ENCODE measurements around the gene BCR. TPM values are rescaled to one million over a fixed set of nuclear protein-coding genes. Genes with fewer than 3 reads are reported as not detected.

Gene BCR
- total RNA-seq, 1 experiment from 2014 or later, result 77.0 TPM

- no peak overlapping the region for H3K4me3 Mint-ChIP-seq
- Histone ChIP-seq H3K23ac (ENCODE audit: insufficient read length, low read depth, low read length) (no peak overlapping the region), H2BK12ac (ENCODE audit: insufficient read length, low read depth, low read length) (no peak overlapping the region), H2AK5ac (ENCODE audit: insufficient read length, low read length) (no peak overlapping the region), H3K23me2 (ENCODE audit: insufficient read length, low read depth, low read length, poor library complexity, severe bottlenecking) (no peaks in the 10 kb centered on the region), H3K27me3 (ENCODE audit: insufficient read depth, low read length) (no peaks in the 10 kb centered on the region), H3K79me2 (ENCODE audit: insufficient read depth, low read length) (no peaks in the 10 kb centered on the region), H3K14ac (ENCODE audit: insufficient read depth, low read length) (no peak overlapping the region), H3K9me3 (ENCODE audit: control insufficient read depth, low read depth, low read length) (no peaks in the 10 kb centered on the region), H2BK5ac (ENCODE audit: insufficient read length, low read length) (no peak overlapping the region), H3K9ac (ENCODE audit: extremely low read depth, insufficient read length, low read length) (no peak overlapping the region), H2BK15ac (ENCODE audit: low read depth, low read length) (no peak overlapping the region), H3T11ph (ENCODE audit: low read length) (no peak overlapping the region), H3K56ac (ENCODE audit: insufficient read length, low read depth, low read length) (no peak overlapping the region), H3K27ac (ENCODE audit: insufficient read length, low read depth, low read length) (no peak overlapping the region), H3K79me1 (ENCODE audit: insufficient read depth, low read depth, low read length, poor library complexity, severe bottlenecking) (no peaks in the 10 kb centered on the region), H2BK120ac (ENCODE audit: low read depth, low read length, poor library complexity, severe bottlenecking) (no peak overlapping the region), H3K4me2 (ENCODE audit: insufficient read depth, insufficient read length, low read length) (no peak overlapping the region), H4K91ac (ENCODE audit: insufficient read length, low read depth, low read length) (no peak overlapping the region), H4K20me1 (ENCODE audit: control insufficient read depth, insufficient read depth, insufficient read length) (no peaks in the 10 kb centered on the region), H2BK20ac (ENCODE audit: low read depth, low read length, poor library complexity, severe bottlenecking) (no peak overlapping the region), H3K4ac (ENCODE audit: low read depth, low read length) (no peak overlapping the region), H4K8ac (replicated peaks; ENCODE audit: insufficient read length, low read depth, low read length) (no peak overlapping the region), H3K4me1 (ENCODE audit: insufficient read depth, low read length) (peaks cover 8% of the 10 kb centered on the region; the same call in 1 of the 2 replicates), H2AFZ (ENCODE audit: low read length) (no peak overlapping the region), H3K18ac (ENCODE audit: insufficient read length, low read depth, low read length) (no peak overlapping the region), H4K5ac (ENCODE audit: insufficient read length, low read depth, low read length) (no peak overlapping the region)
- peaks cover 28 to 79% (median 62%) of the 10 kb centered on the region in 3 experiments for H3K36me3 Mint-ChIP-seq (ENCODE audit: insufficient read depth in 1 of 3, low read depth in 3 of 3)
- no CpG with 5 or more reads among the region's 8 CpGs for WGBS (ENCODE audit: extremely low coverage, insufficient read length, low lambda C conversion rate)
- no peak for TF ChIP-seq CTCF (conservative IDR thresholded peaks at IDR 0.05)
- no peak for DNase-seq
- 0 out of 7 replicates have a peak overlapping the region, but pooled peaks of 1 of the 3 experiments have one; percentile 35 for H3K27ac Mint-ChIP-seq
- H3K27me3 Mint-ChIP-seq (ENCODE audit: low read depth), result no peaks in the 10 kb centered on the region
- peaks cover 32 to 35% of the 10 kb centered on the region in 2 experiments for H3K4me1 Mint-ChIP-seq
- H3K9me3 Mint-ChIP-seq, result no peaks in the 10 kb centered on the region
Measured at GRCh38 chr22:23272371-23272770, 92.1 kb downstream of the BCR start.
